Measurements from ENCODE around the gene LNPK.

The LNPK gene

GRCh38 chr2:175892046-175892445 lies 110.0 kb downstream of the LNPK start:
- DNase-seq, result no peak

GRCh38 chr2:175890636-175891242 lies 111.3 kb downstream of the LNPK start:
- no peak for DNase-seq

GRCh38 chr2:175889701-175890302 lies 112.3 kb downstream of the LNPK start:
- no peak for DNase-seq

- no peak for DNase-seq
Observed at GRCh38 chr2:175887776-175888175, 114.3 kb downstream of the LNPK start.

GRCh38 chr2:175884697-175885393 lies 117.2 kb downstream of the LNPK start:
- DNase-seq, result no peak

GRCh38 chr2:175883586-175884194 lies 118.4 kb downstream of the LNPK start:
- DNase-seq, result no peak

- DNase-seq, result no peak
Observed at GRCh38 chr2:175879679-175880078, 122.4 kb downstream of the LNPK start.

GRCh38 chr2:175877845-175878544 lies 124.1 kb downstream of the LNPK start:
- DNase-seq, result no peak

- DNase-seq, result no peak
Observed at GRCh38 chr2:175874291-175874690, 127.8 kb downstream of the LNPK start.
